ENCODE data around the gene RAX2.

RAX2 gene

GRCh38 chr19:3722443-3723109 is 49.5 kb downstream of the RAX2 start:
- DNase-seq = no peak

GRCh38 chr19:3721887-3722442 is 50.1 kb downstream of the RAX2 start:
- no peak for DNase-seq

- DNase-seq = peak; percentile 85
Measured at GRCh38 chr19:3721131-3721886, 50.7 kb downstream of the RAX2 start.

DNA sequence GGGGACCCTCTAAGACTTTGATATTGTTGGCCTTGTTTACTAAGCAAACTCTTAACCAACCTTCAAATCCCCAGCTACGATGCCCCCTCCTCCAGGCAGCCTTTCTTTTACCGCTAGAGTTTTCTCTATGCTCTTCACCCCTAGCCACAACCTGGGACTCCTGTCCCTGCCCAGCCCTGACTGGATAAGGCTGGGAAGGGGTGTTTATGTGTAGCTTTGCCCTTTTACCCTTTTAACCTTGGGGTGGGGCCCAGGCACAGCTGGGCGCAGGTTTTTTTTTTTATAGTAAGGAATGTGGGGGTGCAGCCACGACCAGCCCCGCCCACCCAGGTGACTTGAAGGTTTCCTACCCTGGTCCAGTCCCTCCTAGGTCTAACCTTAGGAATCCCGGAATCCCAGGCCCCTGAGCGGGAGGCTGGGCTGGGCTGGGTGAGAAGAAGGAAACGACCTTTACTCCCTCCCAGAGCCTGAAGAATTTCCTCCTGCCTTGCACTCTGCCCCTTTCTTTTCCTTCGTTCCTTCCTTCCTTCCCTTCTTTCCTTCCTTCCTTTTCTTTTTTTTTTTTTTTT is 51.6 kb downstream of the RAX2 start:
- DNase-seq = no peak

DNA sequence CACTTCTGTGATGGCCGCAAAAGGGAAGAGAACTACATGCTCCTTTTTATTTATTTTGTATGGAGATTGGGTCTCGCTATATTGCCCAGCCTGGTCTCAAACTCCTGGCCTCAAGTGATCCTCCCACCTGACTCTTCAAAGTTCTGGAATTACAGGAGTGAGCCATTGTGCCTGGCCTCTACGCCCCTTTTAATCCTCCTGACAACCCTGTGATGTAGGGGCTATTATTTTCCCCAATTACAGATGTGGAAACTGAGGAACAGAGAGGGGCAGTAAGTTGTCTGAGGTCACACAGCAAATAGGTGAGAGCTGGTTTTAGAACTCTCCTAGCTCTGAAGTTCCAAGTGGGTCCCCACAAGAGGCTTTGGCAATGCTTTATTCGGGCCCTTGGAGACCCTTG is 52.2 kb downstream of the RAX2 start:
- DNase-seq = no peak
